Measurements from ENCODE around the gene NTN5. TPM values are rescaled to one million over a fixed set of nuclear protein-coding genes. Genes with fewer than 3 reads are reported as not detected.

NTN5 gene
- total and polyA plus RNA-seq, 9 of the 15 experiments (the other 6 are each of a cell fraction or from before 2014, with no cell fraction given) = not detected

- TF ChIP-seq MGA (IDR thresholded peaks at IDR 0.05) (no peak), KLF6 (CRISPR knock-in tag; IDR thresholded peaks at IDR 0.05; ENCODE audit: borderline replicate concordance) (no peak), TFE3 (CRISPR knock-in tag; IDR thresholded peaks at IDR 0.05) (no peak), NRF1 (conservative IDR thresholded peaks at IDR 0.05 in 1 of 2, IDR thresholded peaks at IDR 0.05 in 1 of 2) (no peak), PCBP2 (IDR thresholded peaks at IDR 0.05; ENCODE audit: low read depth, low read length, poor library complexity, severe bottlenecking) (no peak), CTBP1 (IDR thresholded peaks at IDR 0.05; ENCODE audit: borderline replicate concordance) (no peak), FOXA1 (IDR thresholded peaks at IDR 0.05; ENCODE audit: borderline replicate concordance) (no peak), RFX7 (CRISPR knock-in tag; IDR thresholded peaks at IDR 0.05) (no peak), SRSF7 (optimal IDR thresholded peaks at IDR 0.05; ENCODE audit: low read depth, low read length) (no peak), ZNF584 (CRISPR knock-in tag; IDR thresholded peaks at IDR 0.05; ENCODE audit: low read depth) (no peak), KDM5B (IDR thresholded peaks at IDR 0.05; ENCODE audit: insufficient replicate concordance, low read depth, low read length) (no peak), HSF4 (CRISPR knock-in tag; IDR thresholded peaks at IDR 0.05; ENCODE audit: borderline replicate concordance) (no peak), CCAR2 (IDR thresholded peaks at IDR 0.05; ENCODE audit: low read depth, low read length) (no peak), ZBTB43 (CRISPR knock-in tag; IDR thresholded peaks at IDR 0.05) (no peak)
Observed at GRCh38 chr19:48636859-48637448, 35.9 kb downstream of the NTN5 start, which contains the start of gene DBP (continued).
